ENCODE measurements around the gene TPPP.

DNA sequence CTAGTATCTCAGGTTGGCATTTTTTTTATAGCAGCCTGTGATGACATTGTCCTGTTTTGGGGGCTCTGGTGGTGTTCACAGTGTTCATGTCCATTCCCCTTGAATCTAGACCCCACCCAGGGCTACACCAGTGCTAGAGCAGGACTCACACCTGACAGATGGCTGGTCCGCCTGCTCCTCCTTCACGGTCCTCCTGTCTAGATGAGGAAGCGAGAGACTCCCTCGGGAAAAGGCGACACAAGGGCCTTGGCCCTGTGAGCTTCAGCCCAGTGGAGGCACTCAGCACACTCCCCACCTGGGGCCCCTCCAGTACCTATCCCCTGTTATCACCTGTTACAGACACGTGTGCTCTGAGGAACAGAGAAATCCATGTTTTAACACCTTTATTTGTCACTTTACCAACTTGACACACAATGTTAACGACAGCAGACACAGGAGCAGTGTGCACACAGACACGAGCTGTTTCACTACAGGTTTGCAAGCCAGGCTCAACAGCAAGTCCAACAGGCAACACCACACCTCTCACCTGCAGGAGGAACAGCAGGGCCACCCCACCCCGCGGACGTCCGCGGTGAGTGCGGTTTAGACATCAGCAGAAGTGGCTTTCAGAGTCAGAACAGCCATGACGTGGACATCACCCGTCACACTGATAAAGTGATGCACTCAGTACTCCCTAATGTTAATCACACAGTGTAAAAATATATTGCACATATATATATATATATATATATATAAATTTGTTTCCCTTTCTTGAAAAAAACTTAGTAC is 33.5 kb downstream of the TPPP start:
- TF ChIP-seq POLR2A (IDR thresholded peaks at IDR 0.05; ENCODE audit: low read depth, low read length) (no peak), TAF1 (IDR thresholded peaks at IDR 0.05; ENCODE audit: low read depth, low read length) (no peak), POLR2AphosphoS5 (IDR thresholded peaks at IDR 0.05; ENCODE audit: low read depth, low read length) (no peak), PAX5 (IDR thresholded peaks at IDR 0.05; ENCODE audit: insufficient read depth, low read length, severe bottlenecking) (no peak), SPI1 (IDR thresholded peaks at IDR 0.05; ENCODE audit: low read depth, low read length) (no peak)
